ENCODE results near the gene EBF3. TPM values are rescaled to one million over a fixed set of nuclear protein-coding genes. Genes with fewer than 3 reads are reported as not detected.
A peak's percentile ranks its signal among the peaks of the same experiment; 100 is the strongest.

The EBF3 gene
- total RNA-seq, 1 donor from 2014 or later = not detected

GRCh38 chr10:129949891-129950291 lies 14.2 kb downstream of the EBF3 start:
- DNase-seq (ENCODE audit: low spot score) = no peak
- TF ChIP-seq CTCF (IDR thresholded peaks at IDR 0.05) = no peak
- Mint-ChIP-seq H3K4me3 (ENCODE audit: unreplicated experiment) (peak overlapping the region; percentile 21), H3K36me3 (ENCODE audit: low read depth) (no peaks in the 10 kb centered on the region), H3K27me3 (ENCODE audit: low read depth) (peaks cover 23% of the 10 kb centered on the region), H3K4me1 (ENCODE audit: low read depth) (peaks cover 3% of the 10 kb centered on the region), H3K9me3 (ENCODE audit: low read depth) (no peaks in the 10 kb centered on the region), H3K27ac (ENCODE audit: unreplicated experiment) (no peak overlapping the region)

- H3K4me1 Mint-ChIP-seq (ENCODE audit: low read depth) = peaks cover 3% of the 10 kb centered on the region
- peaks cover 19% of the 10 kb centered on the region for H3K27me3 Mint-ChIP-seq (ENCODE audit: low read depth)
- no peaks in the 10 kb centered on the region for H3K36me3 Mint-ChIP-seq (ENCODE audit: low read depth)
- no peak for DNase-seq (ENCODE audit: low spot score)
- no peaks in the 10 kb centered on the region for H3K9me3 Mint-ChIP-seq (ENCODE audit: low read depth)
- H3K27ac Mint-ChIP-seq (ENCODE audit: unreplicated experiment) = no peak overlapping the region
- no peak for TF ChIP-seq CTCF (IDR thresholded peaks at IDR 0.05)
- H3K4me3 Mint-ChIP-seq (ENCODE audit: unreplicated experiment) = no peak overlapping the region
These were observed 14.7 kb downstream of the EBF3 start for GRCh38 chr10:129949411-129949810.

GRCh38 chr10:129946859-129947258 lies 17.2 kb downstream of the EBF3 start:
- peaks cover 3% of the 10 kb centered on the region for H3K4me1 Mint-ChIP-seq (ENCODE audit: low read depth)
- no peaks in the 10 kb centered on the region for H3K9me3 Mint-ChIP-seq (ENCODE audit: low read depth)
- no peaks in the 10 kb centered on the region for H3K36me3 Mint-ChIP-seq (ENCODE audit: low read depth)
- peaks cover 9% of the 10 kb centered on the region for H3K27me3 Mint-ChIP-seq (ENCODE audit: low read depth)
- no peak for TF ChIP-seq CTCF (IDR thresholded peaks at IDR 0.05)
- no peak for DNase-seq (ENCODE audit: low spot score)
- H3K4me3 Mint-ChIP-seq (ENCODE audit: unreplicated experiment) = no peak overlapping the region
- no peak overlapping the region for H3K27ac Mint-ChIP-seq (ENCODE audit: unreplicated experiment)

GRCh38 chr10:129945941-129946760 lies 17.9 kb downstream of the EBF3 start:
- Mint-ChIP-seq H3K4me3 (ENCODE audit: unreplicated experiment) (no peak overlapping the region), H3K27ac (ENCODE audit: unreplicated experiment) (no peak overlapping the region), H3K9me3 (ENCODE audit: low read depth) (no peaks in the 10 kb centered on the region), H3K36me3 (ENCODE audit: low read depth) (no peaks in the 10 kb centered on the region), H3K27me3 (ENCODE audit: low read depth) (peaks cover 6% of the 10 kb centered on the region), H3K4me1 (ENCODE audit: low read depth) (peaks cover 3% of the 10 kb centered on the region)
- no peak for TF ChIP-seq CTCF (IDR thresholded peaks at IDR 0.05)
- DNase-seq (ENCODE audit: low spot score) = no peak

- Mint-ChIP-seq H3K4me1 (ENCODE audit: low read depth) (peaks cover 3% of the 10 kb centered on the region), H3K9me3 (ENCODE audit: low read depth) (no peaks in the 10 kb centered on the region), H3K27ac (ENCODE audit: unreplicated experiment) (no peak overlapping the region), H3K4me3 (ENCODE audit: unreplicated experiment) (no peak overlapping the region), H3K27me3 (ENCODE audit: low read depth) (peaks cover 3% of the 10 kb centered on the region), H3K36me3 (ENCODE audit: low read depth) (no peaks in the 10 kb centered on the region)
- DNase-seq (ENCODE audit: low spot score) = no peak
- no peak for TF ChIP-seq CTCF (IDR thresholded peaks at IDR 0.05)
These were observed 18.5 kb downstream of the EBF3 start for GRCh38 chr10:129945526-129945925.

Data from chondrocyte (in vitro differentiated cells).